Ishikawa (cell line): ENCODE measurements around the gene RAMP1.
A peak's percentile ranks its signal among the peaks of the same experiment; 100 is the strongest.

Experiments
- CEBPB ChIP-seq: IDR thresholded peaks from 2 replicates; pipeline ENCODE4 v1.6.1; 2012
- CREB1 ChIP-seq: IDR thresholded peaks from 2 replicates; pipeline ENCODE4 v1.6.1; 2012; ENCODE audit warnings: low read depth
- EGR1 ChIP-seq: IDR thresholded peaks from 2 replicates; pipeline ENCODE4 v1.6.1; 2012
- EP300 ChIP-seq: IDR thresholded peaks from 2 replicates; pipeline ENCODE4 v1.6.1; 2012; ENCODE audit warnings: borderline replicate concordance
- FOXM1 ChIP-seq: IDR thresholded peaks from 2 replicates; pipeline ENCODE4 v1.6.1; 2012; ENCODE audit warnings: low read depth, borderline replicate concordance
- NFIC ChIP-seq: IDR thresholded peaks from 2 replicates; pipeline ENCODE4 v1.6.1; 2012
- RAD21 ChIP-seq: IDR thresholded peaks from 2 replicates; pipeline ENCODE4 v1.6.1; 2012; ENCODE audit warnings: low read depth
- REST ChIP-seq: IDR thresholded peaks from 2 replicates; pipeline ENCODE4 v1.6.1; 2012; ENCODE audit warnings: low read depth, mild to moderate bottlenecking
- TAF1 ChIP-seq: IDR thresholded peaks from 2 replicates; pipeline ENCODE4 v1.6.1; 2012; ENCODE audit warnings: low read depth, mild to moderate bottlenecking
- TCF12 ChIP-seq: IDR thresholded peaks from 2 replicates; pipeline ENCODE4 v1.6.1; 2012; ENCODE audit warnings: low read depth
- TEAD4 ChIP-seq: IDR thresholded peaks from 2 replicates; pipeline ENCODE4 v1.6.1; 2012
- YY1 ChIP-seq: IDR thresholded peaks from 2 replicates; pipeline ENCODE4 v1.6.1; 2012; ENCODE audit warnings: low read depth
- ZBTB7A ChIP-seq: IDR thresholded peaks from 2 replicates; pipeline ENCODE4 v1.6.1; 2012; ENCODE audit warnings: low read depth
- TF ChIP-seq, protein P1 (sequence below): IDR thresholded peaks from 2 replicates; pipeline ENCODE4 v1.6.1; 2012
- TF ChIP-seq, protein P2 (sequence below): IDR thresholded peaks from 2 replicates; pipeline ENCODE4 v1.6.1; 2012

Gene RAMP1

GRCh38 chr2:237866101-237866621 lies 6.7 kb downstream of the RAMP1 start:
- TF ChIP-seq, protein P1, sequence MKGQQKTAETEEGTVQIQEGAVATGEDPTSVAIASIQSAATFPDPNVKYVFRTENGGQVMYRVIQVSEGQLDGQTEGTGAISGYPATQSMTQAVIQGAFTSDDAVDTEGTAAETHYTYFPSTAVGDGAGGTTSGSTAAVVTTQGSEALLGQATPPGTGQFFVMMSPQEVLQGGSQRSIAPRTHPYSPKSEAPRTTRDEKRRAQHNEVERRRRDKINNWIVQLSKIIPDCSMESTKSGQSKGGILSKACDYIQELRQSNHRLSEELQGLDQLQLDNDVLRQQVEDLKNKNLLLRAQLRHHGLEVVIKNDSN: no peak
- TF ChIP-seq, protein P2, sequence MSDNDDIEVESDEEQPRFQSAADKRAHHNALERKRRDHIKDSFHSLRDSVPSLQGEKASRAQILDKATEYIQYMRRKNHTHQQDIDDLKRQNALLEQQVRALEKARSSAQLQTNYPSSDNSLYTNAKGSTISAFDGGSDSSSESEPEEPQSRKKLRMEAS: 0 out of 2 replicates have a peak, but pooled peaks have one; percentile 19

GRCh38 chr2:237867465-237867864 lies 8.0 kb downstream of the RAMP1 start:
- TF ChIP-seq CREB1 (no peak), TCF12 (peak; percentile 46; the same call in 1 of the 2 replicates), EGR1 (no peak), YY1 (no peak), REST (no peak), ZBTB7A (no peak), CEBPB (no peak), EP300 (0 out of 2 replicates have a peak, but pooled peaks have one; percentile 24), TEAD4 (peak; percentile 61), FOXM1 (no peak), NFIC (peak; percentile 56), RAD21 (peak; percentile 16; the same call in 1 of the 2 replicates), TAF1 (no peak)
- TF ChIP-seq, protein P2: peak; percentile 65; the same call in 1 of the 2 replicates
- TF ChIP-seq, protein P1: no peak

DNA sequence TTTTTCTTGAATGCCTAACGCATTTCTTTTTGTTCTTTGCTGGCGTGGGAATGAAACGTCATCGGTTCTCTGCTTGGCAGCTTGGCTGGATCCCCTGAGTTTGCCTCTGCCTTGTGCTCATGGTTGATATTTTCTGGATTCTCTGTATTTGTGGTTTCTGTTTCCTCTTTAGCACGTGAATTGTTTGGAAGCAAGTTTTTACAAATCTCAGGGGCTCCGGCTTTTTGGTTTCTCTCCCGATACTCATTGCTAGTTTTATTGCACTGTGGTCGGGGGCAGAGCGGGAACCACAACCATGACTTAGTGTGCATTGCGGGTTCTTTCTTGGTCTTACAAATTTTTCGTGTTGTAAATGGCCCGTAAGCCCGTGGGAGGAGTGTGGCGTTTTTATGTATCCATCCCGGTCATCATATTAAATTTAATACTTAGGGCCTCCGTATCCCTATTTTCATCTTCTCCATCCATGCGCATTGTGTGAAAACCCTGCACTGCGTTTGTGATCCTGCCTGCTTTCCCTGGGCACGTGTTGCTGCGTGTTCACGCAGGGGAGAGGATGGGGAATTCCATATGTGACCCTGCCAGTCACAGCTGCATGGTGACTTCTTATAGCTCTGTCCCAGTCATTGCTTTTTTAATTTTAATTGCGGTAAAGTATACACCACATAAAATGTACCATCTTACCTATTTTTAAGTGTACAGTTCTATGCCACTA lies 9.4 kb downstream of the RAMP1 start:
- no peak for TF ChIP-seq NFIC
- no peak for TF ChIP-seq EGR1
- no peak for TF ChIP-seq TEAD4
- TF ChIP-seq EP300: no peak
- TF ChIP-seq ZBTB7A: no peak
- TF ChIP-seq, protein P1: no peak
- no peak for TF ChIP-seq CREB1
- TF ChIP-seq RAD21: no peak

DNA sequence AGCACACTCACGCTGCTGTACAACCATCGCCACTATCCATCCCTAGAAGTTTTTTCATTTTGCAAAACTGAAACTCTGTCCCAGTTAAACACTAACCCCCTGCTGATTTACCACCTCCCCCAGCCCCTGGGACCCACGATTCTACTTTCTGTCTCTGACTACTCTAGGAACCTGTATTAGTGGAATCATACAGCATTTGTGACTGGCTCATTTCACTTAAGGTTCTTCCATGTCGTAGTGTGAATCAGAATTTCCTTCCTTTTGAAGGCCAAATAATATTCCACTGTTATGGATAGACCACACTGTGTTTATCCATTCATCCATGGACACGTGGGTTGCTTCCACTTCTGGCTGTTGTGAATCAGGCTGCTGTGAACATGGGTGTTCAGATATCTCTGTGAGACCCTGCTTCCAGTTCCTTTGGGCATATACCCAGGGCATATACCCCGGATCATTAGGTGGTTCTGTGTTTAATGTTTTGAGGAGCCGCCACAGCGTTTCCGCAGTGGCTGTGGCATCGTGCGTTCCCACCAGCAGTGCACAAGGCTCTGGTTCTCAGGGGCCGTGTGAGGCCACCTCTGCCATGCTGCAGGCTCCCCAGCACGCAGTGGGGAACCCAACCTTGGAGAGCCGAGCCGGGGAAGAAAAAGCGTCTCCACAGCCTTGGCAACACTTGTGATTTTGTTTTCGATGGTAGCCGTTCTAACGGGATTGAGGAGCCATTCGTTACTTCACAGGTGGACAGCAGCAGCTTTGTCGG lies 10.1 kb downstream of the RAMP1 start:
- no peak for TF ChIP-seq YY1
- TF ChIP-seq TAF1: no peak
- TF ChIP-seq, protein P2: no peak
- TF ChIP-seq, protein P1: no peak
- TF ChIP-seq TCF12: no peak
- no peak for TF ChIP-seq EGR1
- no peak for TF ChIP-seq RAD21
- TF ChIP-seq FOXM1: no peak
- no peak for TF ChIP-seq REST
- no peak for TF ChIP-seq EP300
- TF ChIP-seq ZBTB7A: no peak
- no peak for TF ChIP-seq CREB1
- no peak for TF ChIP-seq CEBPB
- no peak for TF ChIP-seq NFIC
- TF ChIP-seq TEAD4: no peak
